ENCODE measurements around the gene GNLY. TPM values are rescaled to one million over a fixed set of nuclear protein-coding genes. Genes with fewer than 3 reads are reported as not detected.

The GNLY gene
- 1 to 10 TPM in 1 of 6 donors, under 1 TPM in 2, not detected in 3; 0.75 to 1.3 (median 0.76) TPM for total RNA-seq
- polyA plus RNA-seq = 1 to 10 TPM in 1 of 2 donors, under 1 TPM in 1; 0.28 to 1.3 TPM

GRCh38 chr2:85694052-85695025 is at the start of gene GNLY:
Gene GNLY, plus strand, starts transcription at chr2:85694358. Its CDS starts 61 bp downstream, at chr2:85694419.
- H3K4me1 ChIP-seq = no peaks in the 10 kb centered on the region
- no peaks in the 10 kb centered on the region for H3K36me3 ChIP-seq
- intact Hi-C loops (cut with DNase I) = no loop called here
- no peak for TF ChIP-seq CTCF (IDR thresholded peaks at IDR 0.05)
- H3K9me3 ChIP-seq = no peaks in the 10 kb centered on the region
- no peak within 1 kb of the TSS for H3K27ac ChIP-seq
- DNase-seq (no peak), FAIRE-seq (no peak), ATAC-seq (no peak)
- H3K27me3 ChIP-seq = no peaks in the 10 kb centered on the region
- H3K4me3 ChIP-seq = no peak within 1 kb of the TSS
- 88 to 92% methylated on average over 15 of the region's 15 CpGs for WGBS, 2 donors

- Histone ChIP-seq H3K27ac (no peak overlapping the region), H3K36me3 (peaks cover 0 to 94% (median 64%) of the 10 kb centered on the region in 3 donors), H3K27me3 (no peaks in the 10 kb centered on the region), H3K4me1 (no peaks in the 10 kb centered on the region), H3K4me3 (no peak overlapping the region), H3K9me3 (no peaks in the 10 kb centered on the region)
- TF ChIP-seq CTCF (IDR thresholded peaks at IDR 0.05) = no peak
- DNase-seq (peak in 1 of 6 donors; percentile 24), FAIRE-seq (no peak), ATAC-seq (no peak)
- intact Hi-C loops (cut with DNase I) = no loop called here
- WGBS, 2 donors = 95% methylated on average over 8 of the region's 8 CpGs
These were observed 49.2 kb upstream of the GNLY start for GRCh38 chr2:85644909-85645308.

- Histone ChIP-seq H3K27me3 (no peaks in the 10 kb centered on the region), H3K4me3 (no peak overlapping the region), H3K9me3 (no peaks in the 10 kb centered on the region), H3K4me1 (no peaks in the 10 kb centered on the region), H3K36me3 (peaks cover 0 to 82% (median 57%) of the 10 kb centered on the region in 3 donors), H3K27ac (no peak overlapping the region)
- FAIRE-seq (no peak), DNase-seq (no peak), ATAC-seq (no peak)
- intact Hi-C loops (cut with DNase I) = no loop called here
- no peak for TF ChIP-seq CTCF (IDR thresholded peaks at IDR 0.05)
- 87 to 92% methylated on average over 2 of the region's 2 CpGs for WGBS, 2 donors
These were observed 48.0 kb upstream of the GNLY start for GRCh38 chr2:85646166-85646565.

- H3K36me3 ChIP-seq = peaks cover 0 to 71% (median 45%) of the 10 kb centered on the region in 3 donors
- FAIRE-seq = no peak
These were observed 46.2 kb upstream of the GNLY start for GRCh38 chr2:85647823-85648526.

More at GRCh38 chr2:85647823-85648526, 46.2 kb upstream of the GNLY start:
- Histone ChIP-seq H3K4me1 (no peaks in the 10 kb centered on the region), H3K4me3 (no peak overlapping the region), H3K9me3 (no peaks in the 10 kb centered on the region), H3K27ac (no peak overlapping the region), H3K27me3 (no peaks in the 10 kb centered on the region)
- ATAC-seq (peak in 1 of 4 donors; percentile 38), DNase-seq (peak in 1 of 6 donors; percentile 7)
- 89 to 92% methylated on average over 10 of the region's 10 CpGs for WGBS, 2 donors
- intact Hi-C loops (cut with DNase I) = no loop called here
- no peak for TF ChIP-seq CTCF (IDR thresholded peaks at IDR 0.05)
